Progenitor cell of endocrine pancreas (in vitro differentiated cells): Measurements from ENCODE around the gene ASB6. TPM values are rescaled to one million over a fixed set of nuclear protein-coding genes. Genes with fewer than 3 reads are reported as not detected.

Source experiments
- DNase-seq: peaks from one replicate; pipeline ENCODE4 v3.0.0; 2021; ENCODE audit warnings: low spot score; ENCODE audit not compliant: unreplicated experiment
- H3K27ac Mint-ChIP-seq: 2 replicates; pipeline ENCODE4 v1.8.0; 2021; ENCODE audit warnings: mild to moderate bottlenecking, moderate library complexity, mixed read lengths
- H3K27me3 Mint-ChIP-seq: 2 replicates; pipeline ENCODE4 v1.8.0; 2021; ENCODE audit warnings: mixed read lengths
- H3K36me3 Mint-ChIP-seq: 2 replicates; pipeline ENCODE4 v1.8.0; 2022; ENCODE audit warnings: mixed read lengths; ENCODE audit not compliant: insufficient read depth
- H3K4me1 Mint-ChIP-seq: 2 replicates; pipeline ENCODE4 v1.8.0; 2021; ENCODE audit warnings: low read depth, mixed read lengths
- H3K4me3 Mint-ChIP-seq: 2 replicates; pipeline ENCODE4 v1.8.0; 2021; ENCODE audit warnings: low read depth, mild to moderate bottlenecking, moderate library complexity, mixed read lengths
- H3K9me3 Mint-ChIP-seq: 2 replicates; pipeline ENCODE4 v1.8.0; 2021; ENCODE audit warnings: low read depth, mixed read lengths
- CTCF ChIP-seq: fragments of 200-600 bp; sonication (generic); IDR thresholded peaks from one replicate; pipeline ENCODE4 v1.5.0; 2021; ENCODE audit warnings: antibody characterized with exemption, mild to moderate bottlenecking; ENCODE audit not compliant: unreplicated experiment
- total RNA-seq: library from RNA; stranded (reverse); gene quantifications from 2 replicates; pipeline ENCODE4 v1.2.1, GENCODE V29; 2021

Gene ASB6
- total RNA-seq, 1 donor from 2014 or later: 19.7 TPM

- H3K9me3 Mint-ChIP-seq: no peaks in the 10 kb centered on the region
- H3K27ac Mint-ChIP-seq: no peak overlapping the region
- H3K4me3 Mint-ChIP-seq: no peak overlapping the region
- H3K27me3 Mint-ChIP-seq: peaks cover 4% of the 10 kb centered on the region
- H3K4me1 Mint-ChIP-seq: peaks cover 6% of the 10 kb centered on the region
- no peak for DNase-seq
- no peaks in the 10 kb centered on the region for H3K36me3 Mint-ChIP-seq
- TF ChIP-seq CTCF: no peak
Observed at GRCh38 chr9:129613520-129614175, 28.3 kb downstream of the ASB6 start.

- H3K9me3 Mint-ChIP-seq: no peaks in the 10 kb centered on the region
- no peak overlapping the region for H3K27ac Mint-ChIP-seq
- no peak for TF ChIP-seq CTCF
- H3K36me3 Mint-ChIP-seq: no peaks in the 10 kb centered on the region
- no peaks in the 10 kb centered on the region for H3K27me3 Mint-ChIP-seq
- no peak overlapping the region for H3K4me3 Mint-ChIP-seq
- no peak for DNase-seq
- peaks cover 6% of the 10 kb centered on the region for H3K4me1 Mint-ChIP-seq
Observed at GRCh38 chr9:129612815-129613519, 29.0 kb downstream of the ASB6 start.

DNA sequence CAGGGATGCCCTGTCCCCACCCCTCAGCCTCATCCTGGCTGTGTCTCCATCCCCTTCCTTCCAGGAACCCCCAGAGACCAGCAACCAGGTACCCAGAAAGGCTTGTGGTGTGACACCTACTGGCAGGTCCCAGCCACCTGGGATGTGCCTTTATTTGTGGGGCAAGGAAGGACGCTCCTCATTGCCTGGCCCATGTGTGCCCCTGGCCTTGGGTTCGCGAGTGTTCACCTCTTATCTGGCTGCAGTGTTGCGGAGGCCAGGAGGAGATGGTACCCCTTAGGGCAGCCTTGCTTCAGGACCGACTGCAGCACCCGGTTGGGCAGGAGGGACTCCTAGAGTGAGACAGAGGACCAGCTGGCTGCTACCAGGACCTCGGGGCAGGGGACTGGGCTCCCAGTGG, 29.8 kb downstream of the ASB6 start:
- no peaks in the 10 kb centered on the region for H3K27me3 Mint-ChIP-seq
- no peak for TF ChIP-seq CTCF
- DNase-seq: no peak
- H3K36me3 Mint-ChIP-seq: no peaks in the 10 kb centered on the region
- H3K27ac Mint-ChIP-seq: no peak overlapping the region
- peaks cover 10% of the 10 kb centered on the region for H3K4me1 Mint-ChIP-seq
- H3K9me3 Mint-ChIP-seq: no peaks in the 10 kb centered on the region
- no peak overlapping the region for H3K4me3 Mint-ChIP-seq

DNA sequence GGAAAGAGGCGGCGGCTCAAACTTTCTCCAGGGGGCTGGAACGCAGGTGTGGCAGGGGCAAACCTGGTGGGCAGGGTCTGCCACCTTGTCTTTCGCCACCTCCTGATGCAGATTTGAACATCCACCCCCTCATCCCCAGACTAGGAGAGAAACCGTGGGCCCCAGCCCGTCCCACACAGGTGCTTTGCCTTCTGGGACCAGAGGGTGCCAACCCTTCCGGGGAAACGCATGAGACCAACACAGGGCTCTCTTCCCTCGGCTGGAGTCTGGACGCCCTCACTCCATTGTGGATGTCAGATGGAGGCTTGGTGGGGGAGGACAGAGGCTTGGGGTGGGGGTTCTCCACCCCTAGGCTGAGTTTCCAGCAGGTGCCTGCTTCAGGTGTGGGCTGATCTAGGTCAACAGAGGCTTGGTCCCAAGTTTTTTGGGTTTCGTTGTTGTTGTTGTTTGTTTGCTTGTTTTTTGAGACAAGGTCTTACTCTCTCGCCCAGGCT, 30.6 kb downstream of the ASB6 start:
- DNase-seq: no peak
- peak overlapping the region; percentile 49 for H3K27ac Mint-ChIP-seq
- H3K4me1 Mint-ChIP-seq: peaks cover 10% of the 10 kb centered on the region
- H3K9me3 Mint-ChIP-seq: no peaks in the 10 kb centered on the region
- no peak for TF ChIP-seq CTCF
- no peaks in the 10 kb centered on the region for H3K36me3 Mint-ChIP-seq
- H3K4me3 Mint-ChIP-seq: no peak overlapping the region
- H3K27me3 Mint-ChIP-seq: no peaks in the 10 kb centered on the region

- TF ChIP-seq CTCF: peak; percentile 90
- Mint-ChIP-seq H3K4me1 (peaks cover 10% of the 10 kb centered on the region), H3K4me3 (peak overlapping the region; percentile 67), H3K9me3 (no peaks in the 10 kb centered on the region), H3K36me3 (no peaks in the 10 kb centered on the region), H3K27me3 (no peaks in the 10 kb centered on the region), H3K27ac (peak overlapping the region; percentile 91)
- DNase-seq: peak; percentile 78
Observed at GRCh38 chr9:129610473-129611306, 31.3 kb downstream of the ASB6 start.
